ENCODE measurements around the gene SFMBT1. TPM values are rescaled to one million over a fixed set of nuclear protein-coding genes. Genes with fewer than 3 reads are reported as not detected.

SFMBT1 gene
- total and polyA plus RNA-seq, 2 of the 8 experiments (the other 6 are each of a cell fraction or from before 2014, with no cell fraction given): 8.1 to 16.8 TPM

DNA sequence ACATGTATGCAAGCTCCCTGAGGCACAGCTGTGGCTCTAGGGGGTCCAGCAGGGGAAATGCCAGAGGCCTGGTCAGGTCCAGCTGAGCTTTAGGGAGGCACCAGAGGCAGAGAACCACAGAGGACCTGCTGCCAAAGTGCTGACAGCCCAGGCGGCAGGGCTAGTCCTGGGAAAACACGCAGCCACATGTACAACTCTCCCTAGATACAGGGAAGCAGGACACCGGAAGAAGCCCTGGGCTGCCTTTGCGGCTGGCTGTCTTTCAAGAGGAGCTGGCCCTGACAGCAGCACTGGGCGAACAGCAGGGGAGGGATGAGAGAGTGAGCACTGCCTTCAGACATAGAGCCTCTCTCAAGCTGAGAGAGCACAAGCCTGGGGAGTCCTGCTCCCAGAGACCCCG is 43.6 kb upstream of the SFMBT1 start:
- 93% methylated on average over 6 of the region's 6 CpGs; no CpG with 5 or more reads in 1 of the 2 experiments for WGBS, 2 experiments (ENCODE audit: extremely low coverage in 1 of 2, insufficient coverage in 1 of 2, insufficient read length in 1 of 2, insufficient replicate concordance in 2 of 2, low coverage in 1 of 2, low lambda C conversion rate in 2 of 2, missing lambda C conversion rate in 1 of 2)
- no peak for FAIRE-seq

More for the DNA sequence above, 43.6 kb upstream of the SFMBT1 start:
- H3K23me2 ChIP-seq (ENCODE audit: low read depth, low read length): no peaks in the 10 kb centered on the region
- no peak overlapping the region for H3K56ac ChIP-seq (replicated peaks; ENCODE audit: insufficient read length, low read depth, low read length)
- H4K8ac ChIP-seq (ENCODE audit: extremely low read depth, insufficient read depth, low read length): no peak overlapping the region
- no peaks in the 10 kb centered on the region for H3K79me2 ChIP-seq (ENCODE audit: control insufficient read depth in 1 of 2, insufficient read depth in 2 of 2, low read length in 2 of 2)
- ChIA-PET CTCF (ENCODE audit: partially characterized antibody) (interaction anchor here (1.2 to 1.6 kb wide), 3 partner anchors 9 to 269 kb away, joined by 3 to 6 read pairs (median 4); no protein-coding TSS in a partner anchor), POLR2A (ENCODE audit: partially characterized antibody) (interaction anchor here (1.1 kb wide), 1 partner anchor 16 kb away, joined by 4 read pairs; no protein-coding TSS in a partner anchor)
- no peak overlapping the region for H2BK15ac ChIP-seq (ENCODE audit: low read length)
- H4K91ac ChIP-seq (replicated peaks; ENCODE audit: insufficient read length, low read length): no peak overlapping the region
- TF ChIP-seq, protein P1, sequence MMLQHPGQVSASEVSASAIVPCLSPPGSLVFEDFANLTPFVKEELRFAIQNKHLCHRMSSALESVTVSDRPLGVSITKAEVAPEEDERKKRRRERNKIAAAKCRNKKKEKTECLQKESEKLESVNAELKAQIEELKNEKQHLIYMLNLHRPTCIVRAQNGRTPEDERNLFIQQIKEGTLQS (IDR thresholded peaks at IDR 0.05; ENCODE audit: insufficient read depth, low read depth, low read length): no peak
- TF ChIP-seq POLR2AphosphoS5 (IDR thresholded peaks at IDR 0.05; ENCODE audit: low read depth, low read length) (no peak), SAP30 (IDR thresholded peaks at IDR 0.05; ENCODE audit: insufficient read depth, insufficient replicate concordance, low read length) (no peak), TAF1 (IDR thresholded peaks at IDR 0.05; ENCODE audit: low read depth, low read length) (no peak), SUZ12 (IDR thresholded peaks at IDR 0.05; ENCODE audit: low read length) (no peak), GTF2F1 (IDR thresholded peaks at IDR 0.05; ENCODE audit: borderline replicate concordance, low read depth, low read length) (no peak), HDAC2 (IDR thresholded peaks at IDR 0.05; ENCODE audit: borderline replicate concordance in 1 of 2, low read depth in 2 of 2, low read length in 2 of 2) (no peak)
- no peak overlapping the region for H2BK12ac ChIP-seq (ENCODE audit: low read depth, low read length)
- H3K9ac ChIP-seq (replicated peaks in 1 of 4; ENCODE audit: extremely low read depth in 1 of 4, low read depth in 3 of 4, low read length in 3 of 4): no peak overlapping the region
- H4K20me1 ChIP-seq (replicated peaks in 1 of 2; ENCODE audit: control insufficient read depth in 1 of 2, insufficient read depth in 2 of 2, low read length in 2 of 2): no peaks in the 10 kb centered on the region
- H3K4me3 ChIP-seq (ENCODE audit: extremely low read depth in 1 of 4, insufficient read depth in 2 of 4, low read depth in 3 of 4, low read length in 4 of 4): no peak overlapping the region
- no peak for DNase-seq (ENCODE audit: low read depth in 1 of 2, low spot score in 2 of 2)
- no peaks in the 10 kb centered on the region for H3K9me3 ChIP-seq (ENCODE audit: insufficient read depth in 2 of 2, low read depth in 1 of 2, low read length in 1 of 2)
- H4K5ac ChIP-seq (ENCODE audit: insufficient read length, low read depth, low read length): no peak overlapping the region
- no peak overlapping the region for H2AK5ac ChIP-seq (ENCODE audit: low read depth, low read length)
- no peak overlapping the region for H3K4me2 ChIP-seq (ENCODE audit: insufficient read depth in 1 of 2, low read depth in 2 of 2, low read length in 2 of 2)
- no peaks in the 10 kb centered on the region for H3K4me1 ChIP-seq (replicated peaks in 1 of 4; ENCODE audit: control insufficient read depth in 3 of 4, insufficient read depth in 4 of 4, low read length in 3 of 4)
- H3K14ac ChIP-seq (ENCODE audit: insufficient read length): no peak overlapping the region
- H3K18ac ChIP-seq (ENCODE audit: extremely low read depth, low read length): no peak overlapping the region
- H3K23ac ChIP-seq (ENCODE audit: insufficient read length): no peak overlapping the region
- no peaks in the 10 kb centered on the region for H3K79me1 ChIP-seq (ENCODE audit: low read depth, low read length)
- H3K27ac ChIP-seq (ENCODE audit: low read depth, low read length): no peak overlapping the region
- H2BK120ac ChIP-seq (replicated peaks; ENCODE audit: low read depth, low read length): no peak overlapping the region
- no peak overlapping the region for H2AFZ ChIP-seq (ENCODE audit: low read length)
- no peak overlapping the region for H2BK20ac ChIP-seq (ENCODE audit: low read length)
- H3K4ac ChIP-seq (replicated peaks; ENCODE audit: insufficient read length, low read depth, low read length): no peak overlapping the region
- H3K27me3 ChIP-seq (replicated peaks in 1 of 4; ENCODE audit: control insufficient read depth in 3 of 4, extremely low read depth in 1 of 4, insufficient read depth in 3 of 4, low read length in 3 of 4): no peaks in the 10 kb centered on the region
- H3K36me3 ChIP-seq (ENCODE audit: control insufficient read depth in 2 of 4, insufficient read depth in 4 of 4, low read length in 3 of 4): peaks cover 0 to 8% (median 3%) of the 10 kb centered on the region in 4 experiments; a peak in 3 of 8 replicates
- 0 out of 2 replicates have a peak overlapping the region, but pooled peaks have one; percentile 24 for H2BK5ac ChIP-seq (ENCODE audit: low read depth, low read length)
